HG03520 (cell line): ENCODE measurements around the gene STARD3.

Experiments used
- ATAC-seq: cut with Tn5 transposase; IDR thresholded peaks from one replicate; pipeline ENCODE4 v1.9.1; 2021; ENCODE audit warnings: mild to moderate bottlenecking, moderate library complexity; ENCODE audit not compliant: unreplicated experiment

Gene STARD3

GRCh38 chr17:39634384-39634871, 2.5 kb upstream of the STARD3 start:
- ATAC-seq, result no peak

- no peak for ATAC-seq
These were observed 1.2 kb upstream of the STARD3 start for GRCh38 chr17:39635614-39636176.

DNA sequence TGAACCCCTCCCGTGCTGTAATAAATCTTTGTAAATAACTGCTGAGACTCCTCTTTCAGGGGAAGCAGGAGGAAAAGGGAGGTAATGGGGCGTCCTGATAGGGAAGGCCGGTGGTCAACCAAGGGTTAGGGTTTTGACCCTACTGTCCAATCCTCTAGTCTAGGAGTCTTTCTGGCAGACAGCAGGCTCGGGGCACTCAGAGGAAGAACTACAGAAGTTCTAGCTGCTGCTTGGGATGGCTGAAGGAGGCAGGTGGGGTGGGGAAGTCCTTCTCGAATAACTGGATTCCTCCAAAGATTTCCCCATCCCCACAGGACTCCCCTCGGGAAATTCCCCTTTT, 387 bp upstream of the STARD3 start:
- no peak for ATAC-seq

DNA sequence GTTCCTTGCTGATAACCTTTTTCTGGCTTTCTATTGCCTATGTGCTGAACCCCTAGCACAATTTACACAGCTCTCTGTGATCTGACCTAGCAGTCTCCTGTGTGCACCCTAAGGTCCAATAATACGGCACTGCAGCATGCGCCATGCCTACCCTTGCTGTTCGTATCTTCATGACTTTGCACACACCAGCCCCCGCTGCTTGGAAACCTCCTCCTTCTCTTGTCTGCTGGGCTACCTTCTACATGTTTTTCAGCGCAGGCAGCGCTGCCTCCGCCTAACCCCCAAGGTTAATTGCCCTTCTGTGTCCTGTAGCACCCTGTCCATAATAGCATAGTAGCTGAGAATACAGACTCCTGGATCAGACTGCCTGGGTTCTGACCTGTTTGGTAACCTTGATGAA, 1.4 kb downstream of the STARD3 start:
- ATAC-seq, result no peak

DNA sequence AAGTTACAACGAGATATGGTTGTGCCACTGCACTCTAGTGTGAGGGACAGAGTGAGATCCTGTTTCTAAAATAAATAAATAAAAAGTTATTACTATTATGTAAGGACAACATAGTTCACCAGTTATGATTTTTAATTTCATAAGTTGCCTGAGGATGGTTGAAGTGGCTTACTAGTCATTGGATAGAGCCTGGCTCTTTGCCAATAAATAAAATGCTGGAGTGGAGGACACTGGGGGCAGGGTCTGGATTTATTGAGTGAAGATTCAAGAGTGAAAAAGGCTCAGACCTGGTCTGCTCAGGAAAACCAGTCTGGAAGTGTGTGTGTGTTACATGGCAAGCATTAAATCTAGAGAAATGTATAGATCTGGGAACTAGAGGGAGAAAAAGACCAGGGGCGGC, 2.1 kb downstream of the STARD3 start:
- no peak for ATAC-seq

- ATAC-seq, result no peak
These were observed 2.9 kb downstream of the STARD3 start for GRCh38 chr17:39639566-39640458.

DNA sequence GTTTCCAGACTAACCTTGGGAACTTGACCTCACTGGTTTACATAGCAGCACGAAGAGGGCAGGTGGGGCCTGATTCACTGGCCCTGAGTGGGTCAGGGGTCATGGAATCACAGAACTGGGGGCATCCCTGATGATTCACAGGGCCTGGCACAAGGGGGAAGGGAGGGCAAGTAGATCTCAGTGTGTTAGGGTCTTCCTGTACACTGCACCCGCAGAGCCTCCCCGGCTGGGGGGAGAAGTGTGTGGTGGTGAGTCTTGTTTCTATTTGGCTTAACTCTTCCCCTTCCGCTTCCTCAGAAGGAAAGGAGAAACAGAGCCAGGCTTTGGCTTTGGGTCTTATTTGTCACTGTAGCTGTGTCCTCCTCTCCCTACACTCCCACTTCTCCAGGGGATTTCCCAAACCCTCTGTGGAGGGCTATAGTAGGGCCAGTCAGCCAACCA, 3.7 kb downstream of the STARD3 start:
- ATAC-seq, result no peak

- ATAC-seq, result no peak
These were observed 4.2 kb downstream of the STARD3 start for GRCh38 chr17:39641097-39641496.

- ATAC-seq, result no peak
These were observed 4.9 kb downstream of the STARD3 start for GRCh38 chr17:39641883-39642282.

- no peak for ATAC-seq
These were observed 5.5 kb downstream of the STARD3 start for GRCh38 chr17:39642291-39643074.

DNA sequence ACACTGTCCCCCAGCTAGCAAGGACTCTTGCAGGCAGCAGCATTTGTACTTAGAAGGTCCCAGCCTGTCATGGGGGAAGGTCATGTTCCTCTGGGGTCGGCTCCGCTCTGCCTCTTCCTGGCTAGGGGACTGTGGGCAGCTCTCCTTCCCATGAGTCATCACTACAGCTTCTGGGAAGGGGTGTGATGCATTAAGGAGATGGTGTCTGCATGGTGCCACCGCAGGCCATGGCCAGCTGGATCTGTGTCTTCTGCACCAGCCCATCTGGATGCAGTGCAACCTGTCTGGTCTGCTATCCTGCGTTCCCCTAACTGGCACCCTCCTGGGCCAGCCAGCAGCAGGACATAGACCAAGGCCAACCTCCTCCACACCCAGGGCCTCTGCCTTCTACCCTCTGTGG, 6.3 kb downstream of the STARD3 start:
- ATAC-seq, result no peak

DNA sequence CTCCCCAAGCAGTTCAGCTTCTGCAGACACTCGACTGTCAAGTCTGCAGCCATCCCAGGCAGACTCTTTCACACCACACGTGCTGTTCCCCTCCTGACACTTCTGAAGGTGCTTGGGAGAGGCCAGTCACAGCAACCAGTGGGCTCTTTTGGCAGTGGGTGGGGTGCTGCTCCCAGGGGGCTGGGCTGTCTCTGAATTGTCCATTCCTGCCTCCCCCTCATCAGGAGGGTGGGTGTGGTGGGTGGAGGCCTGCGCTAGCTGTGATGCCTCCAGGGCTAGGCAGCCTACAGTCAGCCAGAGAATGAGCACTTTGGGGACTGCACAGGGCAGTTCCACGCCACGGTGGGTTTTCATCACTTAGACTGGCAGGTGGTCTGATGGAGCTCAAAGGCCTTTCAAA, 10.3 kb downstream of the STARD3 start:
- ATAC-seq, result no peak

DNA sequence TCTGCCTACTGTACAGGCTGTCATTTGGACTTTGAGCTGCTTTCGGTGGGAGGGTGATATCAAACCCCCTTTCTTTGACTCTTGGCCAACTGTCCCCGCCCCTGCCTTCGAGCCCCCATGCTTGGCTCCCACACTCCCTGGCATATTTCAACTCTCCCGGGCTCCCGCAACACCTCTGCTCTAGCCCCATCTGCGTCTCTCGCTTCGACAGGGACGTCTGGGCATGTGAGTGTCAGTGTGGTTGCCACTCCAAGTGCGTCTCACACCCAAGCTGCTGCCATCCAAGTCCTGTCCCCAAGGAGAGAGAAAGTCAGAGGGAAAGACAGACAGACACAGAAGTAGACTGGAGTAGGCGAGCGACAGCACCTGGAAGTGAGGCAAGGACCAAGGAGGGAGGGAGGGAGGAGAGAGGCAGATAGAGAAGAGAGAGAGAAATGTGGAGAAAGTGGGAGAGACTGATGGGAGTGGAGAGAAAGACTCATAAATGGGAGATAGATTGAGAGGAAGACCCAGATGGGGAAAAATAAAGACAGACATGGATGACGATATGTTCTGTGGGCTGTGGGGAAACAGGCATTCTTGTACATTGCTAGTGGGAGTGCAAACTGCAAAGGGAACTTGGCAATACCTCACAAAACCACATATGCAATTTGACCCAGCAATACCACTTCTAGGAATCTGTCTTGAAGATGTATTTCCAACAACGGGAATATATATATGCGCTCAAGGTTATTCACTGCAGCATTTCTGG, 11.8 kb downstream of the STARD3 start:
- no peak for ATAC-seq

DNA sequence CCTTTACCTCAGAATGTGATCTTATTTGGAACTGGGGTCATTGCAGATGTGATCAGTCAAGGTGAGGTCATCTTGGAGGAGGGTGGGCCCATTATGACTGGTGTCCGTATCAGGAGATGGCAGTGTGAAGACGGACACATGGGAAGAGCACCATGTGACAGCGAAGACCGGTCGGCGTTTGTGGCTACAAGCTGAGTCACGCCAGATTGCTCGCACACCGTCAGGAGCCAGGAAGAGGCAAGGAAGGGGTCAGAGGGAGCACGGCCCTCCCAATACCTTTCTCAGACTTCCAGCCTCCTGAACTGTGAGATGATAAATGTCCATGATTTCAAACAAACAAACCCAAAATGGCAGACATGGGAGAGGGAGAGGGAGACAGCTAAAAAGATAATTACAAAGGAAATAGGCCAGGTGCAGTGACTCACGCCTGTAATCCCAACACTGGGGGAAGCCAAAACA, 13.2 kb downstream of the STARD3 start:
- ATAC-seq, result no peak

- ATAC-seq, result no peak
These were observed 15.1 kb downstream of the STARD3 start for GRCh38 chr17:39651923-39652586.

DNA sequence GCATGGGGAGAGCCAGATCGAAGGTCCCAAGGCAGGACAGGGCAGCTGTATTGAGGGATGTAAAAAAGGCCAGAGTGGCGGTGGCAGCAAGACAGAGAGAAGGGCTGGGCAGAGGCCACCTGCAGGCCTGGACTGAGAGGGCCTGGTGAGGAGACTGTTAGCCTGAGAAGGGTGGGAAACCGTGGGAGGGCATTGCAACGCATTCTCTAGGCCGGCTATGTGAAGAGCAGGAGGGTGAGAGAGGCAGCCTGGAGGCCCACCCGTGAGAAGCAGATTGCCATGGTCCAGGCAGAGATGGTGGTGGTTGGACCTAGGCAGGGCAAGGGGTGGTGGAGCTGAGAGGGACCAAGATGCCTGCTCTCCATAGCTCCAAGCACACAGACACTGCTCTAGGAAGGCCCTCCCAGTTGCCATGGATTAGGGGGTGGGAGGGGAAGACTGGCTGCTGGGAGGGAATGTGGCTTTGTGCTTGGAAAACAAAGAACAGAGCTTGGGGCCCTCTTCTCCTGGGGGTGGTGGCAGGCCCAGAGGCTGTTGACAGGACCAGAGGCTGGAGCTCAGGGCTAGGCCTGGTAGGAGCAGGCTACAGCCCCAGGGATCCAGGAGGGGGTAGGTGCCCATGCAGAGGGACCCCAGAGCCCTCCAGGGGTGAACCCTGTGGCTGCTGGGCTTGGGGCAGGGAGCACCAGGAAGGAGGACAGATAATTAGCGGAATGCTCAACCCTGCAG, 15.8 kb downstream of the STARD3 start:
- no peak for ATAC-seq

GRCh38 chr17:39653316-39653661, 16.3 kb downstream of the STARD3 start:
- ATAC-seq, result no peak

DNA sequence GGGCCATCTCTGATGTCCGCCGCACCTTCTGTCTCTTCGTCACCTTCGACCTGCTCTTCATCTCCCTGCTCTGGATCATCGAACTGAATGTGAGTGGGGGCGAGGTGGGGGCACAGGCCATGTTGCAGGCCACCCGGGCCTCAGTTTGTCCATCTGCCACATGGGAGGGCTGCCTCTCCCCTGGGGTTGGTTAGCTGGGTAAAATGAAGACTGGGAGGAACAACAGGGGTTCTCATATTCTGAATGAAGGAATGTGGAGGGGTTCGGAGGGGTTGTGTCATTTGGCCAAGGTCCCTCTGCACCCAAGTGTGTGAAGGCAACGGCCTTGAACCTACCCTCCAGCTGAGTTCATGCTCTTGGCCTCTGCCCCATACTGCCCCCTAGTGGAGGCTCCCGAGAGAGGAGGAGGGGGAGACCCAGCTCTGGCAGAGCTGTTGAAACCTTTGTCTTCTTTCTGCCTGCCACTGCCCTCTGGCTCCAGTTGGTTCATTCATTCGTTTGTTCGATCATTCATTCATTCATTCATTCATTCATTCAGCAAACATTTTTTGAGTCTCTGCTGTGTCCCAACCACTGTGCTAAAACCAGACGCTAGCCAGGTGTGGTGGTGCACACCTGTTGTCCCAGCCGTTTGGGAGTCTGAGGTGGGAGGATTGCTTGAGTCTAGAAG, 16.9 kb downstream of the STARD3 start:
- no peak for ATAC-seq

- no peak for ATAC-seq
These were observed 18.2 kb downstream of the STARD3 start for GRCh38 chr17:39655105-39655504.
